PC-3 (cell line): ENCODE measurements around the gene TRPM5. TPM values are rescaled to one million over a fixed set of nuclear protein-coding genes. Genes with fewer than 3 reads are reported as not detected.

Experiments used
- ATAC-seq: fragments of 200-7000 bp; cut with Tn5 transposase; 2 replicates; pipeline ENCODE4 v1.9.1; 2020; ENCODE audit warnings: mild to moderate bottlenecking, moderate library complexity
- BruUV-seq: library from RNA; stranded (reverse); fragments of 400-500 nt; replicated peaks from 2 replicates; lab custom pipeline; 2021; lab: Mats Ljungman, UMichigan
- CTCF ChIA-PET: fragments of 300-600 bp; sonication (Branson Sonifier 250); formaldehyde crosslinking; loops from one replicate; lab custom pipeline; 2022; ENCODE audit warnings: antibody characterized with exemption; lab: Charles Lee
- POLR2A ChIA-PET: fragments of 300-600 bp; sonication (Branson Sonifier 250); formaldehyde crosslinking; loops from one replicate; lab custom pipeline; 2022; ENCODE audit warnings: antibody characterized with exemption; ENCODE audit not compliant: unreplicated experiment; lab: Charles Lee
- DNase-seq: peaks from one replicate; pipeline ENCODE4 v3.0.0-alpha.2; 2015
- H2AFZ ChIP-seq: fragments of 300-600 bp; sonication (generic); 2 replicates; pipeline ENCODE4 v1.6.0; 2016; ENCODE audit warnings: antibody characterized with exemption, low read length
- H3F3A ChIP-seq: fragments of 300-600 bp; sonication (generic); one replicate; pipeline ENCODE4 v1.6.0; 2017; ENCODE audit warnings: antibody characterized with exemption, low read length, control low read depth, mild to moderate bottlenecking; ENCODE audit not compliant: unreplicated experiment
- H3K27ac ChIP-seq: fragments of 300-600 bp; sonication (generic); 2 replicates; pipeline ENCODE4 v1.5.1; 2016; ENCODE audit warnings: mild to moderate bottlenecking, low read length
- H3K27me3 ChIP-seq: fragments of 300-600 bp; sonication (generic); 2 replicates; pipeline ENCODE4 v1.6.1; 2016; ENCODE audit warnings: low read length, mixed read lengths
- H3K36me3 ChIP-seq: fragments of 300-600 bp; sonication (generic); 2 replicates; pipeline ENCODE4 v1.6.1; 2016; ENCODE audit warnings: low read depth, mixed run types, low read length, mixed read lengths
- H3K4me1 ChIP-seq: fragments of 300-600 bp; sonication (generic); 2 replicates; pipeline ENCODE4 v1.5.1; 2016; ENCODE audit warnings: low read length; ENCODE audit not compliant: insufficient read depth
- H3K4me2 ChIP-seq: fragments of 300-600 bp; sonication (generic); 2 replicates; pipeline ENCODE4 v1.6.0; 2016; ENCODE audit warnings: low read length
- H3K4me3 ChIP-seq: fragments of 300-600 bp; sonication (generic); 2 replicates; pipeline ENCODE4 v1.5.1; 2016; ENCODE audit warnings: mild to moderate bottlenecking, low read length, mixed read lengths
- H3K79me2 ChIP-seq: fragments of 300-600 bp; sonication (generic); 2 replicates; pipeline ENCODE4 v1.6.1; 2017; ENCODE audit warnings: low read length, mixed read lengths
- H3K9ac ChIP-seq: fragments of 300-600 bp; sonication (generic); 2 replicates; pipeline ENCODE4 v1.6.0; 2016; ENCODE audit warnings: mild to moderate bottlenecking, low read length
- H3K9me2 ChIP-seq: fragments of 300-600 bp; sonication (generic); replicated peaks from 2 replicates; pipeline ENCODE4 v1.6.1; 2016; ENCODE audit warnings: mixed run types, low read length, mixed read lengths
- H3K9me3 ChIP-seq: fragments of 300-600 bp; sonication (generic); 2 replicates; pipeline ENCODE4 v1.6.1; 2016; ENCODE audit warnings: low read length, mixed read lengths
- H4K20me1 ChIP-seq: fragments of 300-600 bp; sonication (generic); 2 replicates; pipeline ENCODE4 v1.6.1; 2016; ENCODE audit warnings: low read length, mixed read lengths
- EZH2 ChIP-seq: fragments of 300-600 bp; sonication (generic); IDR thresholded peaks from one replicate; pipeline ENCODE4 v1.6.1; 2017; ENCODE audit warnings: antibody characterized with exemption, mild to moderate bottlenecking, low read length; ENCODE audit not compliant: unreplicated experiment
- EZH2phosphoT487 ChIP-seq: fragments of 300-600 bp; sonication (generic); IDR thresholded peaks from 2 replicates; pipeline ENCODE4 v1.6.1; 2018; ENCODE audit warnings: mild to moderate bottlenecking, antibody characterized with exemption, low read length, borderline replicate concordance
- intact Hi-C: fragments of 100-400 bp; cut with micrococcal nuclease; formaldehyde crosslinking; loops from 2 replicates; pipeline ENCODE4 v1.9.0; 2023
- total RNA-seq: library from RNA; depleted of rRNA; stranded (reverse); fragments of >200 nt; gene quantifications from 2 replicates; pipeline ENCODE4 v1.2.3, GENCODE V29; 2014
- TF ChIP-seq, protein P1 (sequence below): fragments of 300-600 bp; sonication (generic); conservative IDR thresholded peaks from 2 replicates; pipeline ENCODE4 v1.5.1; 2017; ENCODE audit warnings: antibody characterized with exemption, low read depth, mild to moderate bottlenecking, low read length

Gene TRPM5
- total RNA-seq, 1 experiment from 2014 or later, result not detected

DNA sequence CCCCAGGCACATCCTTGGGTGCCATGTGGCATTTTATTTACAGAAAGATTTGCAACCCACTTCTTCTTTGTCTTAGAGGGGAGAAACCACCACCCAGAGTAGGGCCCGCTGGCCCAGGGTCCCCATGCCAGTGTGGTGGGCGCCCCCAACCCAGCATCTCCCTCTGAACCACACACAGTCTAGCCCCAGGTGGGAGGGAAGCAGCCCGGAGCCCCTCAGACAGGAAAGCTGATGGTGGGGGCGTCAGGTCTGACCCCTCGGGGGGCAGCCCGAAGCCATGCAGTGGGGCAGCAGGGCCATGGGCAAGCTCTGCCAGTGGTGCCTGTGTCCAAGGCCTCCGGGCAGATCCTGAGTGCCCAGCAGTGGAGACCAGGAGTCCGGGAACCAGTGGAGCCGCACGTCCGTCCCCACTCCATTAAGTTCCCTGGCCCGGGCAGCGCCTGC, 11.7 kb downstream of the TRPM5 start:
- POLR2A ChIA-PET, result no interaction called here
- TF ChIP-seq, protein P1, sequence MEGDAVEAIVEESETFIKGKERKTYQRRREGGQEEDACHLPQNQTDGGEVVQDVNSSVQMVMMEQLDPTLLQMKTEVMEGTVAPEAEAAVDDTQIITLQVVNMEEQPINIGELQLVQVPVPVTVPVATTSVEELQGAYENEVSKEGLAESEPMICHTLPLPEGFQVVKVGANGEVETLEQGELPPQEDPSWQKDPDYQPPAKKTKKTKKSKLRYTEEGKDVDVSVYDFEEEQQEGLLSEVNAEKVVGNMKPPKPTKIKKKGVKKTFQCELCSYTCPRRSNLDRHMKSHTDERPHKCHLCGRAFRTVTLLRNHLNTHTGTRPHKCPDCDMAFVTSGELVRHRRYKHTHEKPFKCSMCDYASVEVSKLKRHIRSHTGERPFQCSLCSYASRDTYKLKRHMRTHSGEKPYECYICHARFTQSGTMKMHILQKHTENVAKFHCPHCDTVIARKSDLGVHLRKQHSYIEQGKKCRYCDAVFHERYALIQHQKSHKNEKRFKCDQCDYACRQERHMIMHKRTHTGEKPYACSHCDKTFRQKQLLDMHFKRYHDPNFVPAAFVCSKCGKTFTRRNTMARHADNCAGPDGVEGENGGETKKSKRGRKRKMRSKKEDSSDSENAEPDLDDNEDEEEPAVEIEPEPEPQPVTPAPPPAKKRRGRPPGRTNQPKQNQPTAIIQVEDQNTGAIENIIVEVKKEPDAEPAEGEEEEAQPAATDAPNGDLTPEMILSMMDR, result no peak
- ATAC-seq, result no peak
- BruUV-seq, result no TSS peak
- CTCF ChIA-PET, result no interaction called here
- DNase-seq, result no peak
- H3K79me2 ChIP-seq, result no peaks in the 10 kb centered on the region
- no peaks in the 10 kb centered on the region for H3K27me3 ChIP-seq
- intact Hi-C loops, result no loop called here
- H3K4me2 ChIP-seq, result no peak overlapping the region
- no peak overlapping the region for H3K9ac ChIP-seq
- H3K4me3 ChIP-seq, result no peak overlapping the region
- H3F3A ChIP-seq, result no peaks in the 10 kb centered on the region
- H3K4me1 ChIP-seq, result no peaks in the 10 kb centered on the region
- H3K9me3 ChIP-seq, result no peaks in the 10 kb centered on the region
- no peak overlapping the region for H3K27ac ChIP-seq
- no peaks in the 10 kb centered on the region; the same call in 1 of the 2 replicates for H3K36me3 ChIP-seq
- H2AFZ ChIP-seq, result no peak overlapping the region
- H3K9me2 ChIP-seq, result no peaks in the 10 kb centered on the region
- H4K20me1 ChIP-seq, result no peaks in the 10 kb centered on the region

DNA sequence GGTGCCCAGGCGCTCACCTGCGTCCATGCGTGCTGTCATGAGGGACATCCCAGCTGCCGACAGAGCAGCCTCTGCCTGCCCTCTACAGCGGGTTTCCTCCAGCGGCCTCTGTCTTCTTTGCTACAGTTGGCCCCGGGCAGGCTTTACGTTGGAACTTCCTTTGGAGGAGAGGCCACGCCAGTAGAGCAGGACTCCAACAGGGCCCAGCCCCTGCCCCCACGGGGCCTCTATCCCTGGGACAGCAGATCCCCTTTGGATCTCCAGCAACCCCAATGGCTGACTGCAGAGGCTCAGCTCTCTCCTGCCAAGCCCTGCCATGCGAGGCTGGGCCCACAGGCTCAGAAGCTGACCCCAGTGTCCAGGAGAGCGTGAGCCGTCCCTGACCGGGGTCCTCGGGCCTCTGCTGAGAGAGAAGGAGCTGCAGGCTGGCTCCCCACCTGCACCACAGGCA, 12.1 kb downstream of the TRPM5 start:
- Histone ChIP-seq H3K9ac (no peak overlapping the region), H3F3A (no peaks in the 10 kb centered on the region), H3K79me2 (no peaks in the 10 kb centered on the region), H4K20me1 (no peaks in the 10 kb centered on the region), H3K9me2 (no peaks in the 10 kb centered on the region), H3K27ac (no peak overlapping the region), H3K4me2 (no peak overlapping the region), H3K27me3 (no peaks in the 10 kb centered on the region), H3K36me3 (no peaks in the 10 kb centered on the region; the same call in 1 of the 2 replicates), H2AFZ (no peak overlapping the region), H3K4me3 (no peak overlapping the region), H3K4me1 (no peaks in the 10 kb centered on the region), H3K9me3 (no peaks in the 10 kb centered on the region)
- BruUV-seq, result no TSS peak
- ATAC-seq (no peak), DNase-seq (no peak)
- ChIA-PET CTCF (no interaction called here), POLR2A (interaction anchor here (0.6 kb wide), 1 partner anchor 149 kb away, joined by 3 read pairs; no protein-coding TSS in a partner anchor)
- intact Hi-C loops, result no loop called here
- no peak for TF ChIP-seq EZH2phosphoT487
- TF ChIP-seq, protein P1, result no peak
- no peak for TF ChIP-seq EZH2

DNA sequence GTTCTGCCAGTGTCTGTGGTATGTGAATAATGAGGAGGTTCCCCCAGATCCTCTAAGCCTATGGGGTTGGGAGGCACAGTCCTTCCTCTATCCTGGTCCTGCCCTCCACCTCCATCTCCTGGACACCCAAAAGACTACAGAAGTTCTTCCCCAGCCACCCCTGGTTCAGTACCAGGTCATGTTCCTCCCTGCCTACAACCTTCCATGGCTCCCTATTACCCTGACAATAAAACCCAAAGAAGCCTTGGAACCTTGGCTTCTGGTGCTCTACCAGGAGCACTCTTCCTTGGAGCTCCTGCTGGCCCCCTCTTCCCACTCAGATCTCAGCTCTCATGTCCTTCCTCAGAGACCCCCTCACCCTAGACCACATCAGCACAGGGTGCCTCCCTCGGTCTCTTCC, 12.9 kb downstream of the TRPM5 start:
- CTCF ChIA-PET, result no interaction called here

More for the DNA sequence above, 12.9 kb downstream of the TRPM5 start:
- intact Hi-C loops, result no loop called here
- H3K27ac ChIP-seq, result no peak overlapping the region
- H2AFZ ChIP-seq, result no peak overlapping the region
- H3K9ac ChIP-seq, result no peak overlapping the region
- H3K36me3 ChIP-seq, result no peaks in the 10 kb centered on the region; the same call in 1 of the 2 replicates
- H3F3A ChIP-seq, result no peaks in the 10 kb centered on the region
- no peak for ATAC-seq
- H3K4me2 ChIP-seq, result no peak overlapping the region
- no peaks in the 10 kb centered on the region for H3K9me2 ChIP-seq
- H3K4me3 ChIP-seq, result no peak overlapping the region
- TF ChIP-seq EZH2phosphoT487, result no peak
- no peak for TF ChIP-seq EZH2
- TF ChIP-seq, protein P1, result no peak
- no peaks in the 10 kb centered on the region for H3K27me3 ChIP-seq
- H4K20me1 ChIP-seq, result no peaks in the 10 kb centered on the region
- no peaks in the 10 kb centered on the region for H3K4me1 ChIP-seq
- no peaks in the 10 kb centered on the region for H3K9me3 ChIP-seq
- POLR2A ChIA-PET, result no interaction called here
- DNase-seq, result no peak
- H3K79me2 ChIP-seq, result no peaks in the 10 kb centered on the region
- BruUV-seq, result no TSS peak
